Measurements from ENCODE around the gene PELO.

DNA sequence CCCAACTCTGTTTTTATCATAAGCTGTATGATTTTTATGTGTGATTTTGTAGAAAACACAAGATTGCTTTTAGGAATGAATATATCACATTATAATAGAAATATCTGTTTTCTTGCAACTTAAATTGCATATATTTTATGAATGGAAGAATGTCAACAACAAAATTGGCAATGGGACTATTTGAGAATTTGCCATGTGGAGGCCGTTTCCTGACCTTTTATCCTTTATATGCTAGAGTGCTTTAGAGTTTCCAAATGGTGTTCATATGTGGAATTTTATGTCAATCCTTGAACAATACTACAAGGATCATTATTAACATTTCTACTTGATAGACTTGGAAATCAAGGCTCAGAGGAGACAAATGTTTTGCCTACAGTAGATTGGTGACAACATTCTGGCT is 34.2 kb downstream of the PELO start:
- TF ChIP-seq CTCF (IDR thresholded peaks at IDR 0.05) (no peak), POLR2A (IDR thresholded peaks at IDR 0.05) (no peak)

All from thyroid gland (tissue), 4 donors.